Gastroesophageal sphincter (tissue), 3 donors: Measurements from ENCODE around the gene EXOC4.

Experiments used
- CTCF ChIP-seq, 4 experiments: fragments of 200-600 bp in 2 of 4; fragments of 450-650 bp in 2 of 4; sonication (generic) in 1 of 4; IDR thresholded peaks; one replicate each; pipeline ENCODE4 v1.5.1; 2017 to 2019; ENCODE audit warnings: antibody characterized with exemption in 4 of 4, mild to moderate bottlenecking in 2 of 4, moderate library complexity in 2 of 4
- EP300 ChIP-seq: sonication (generic); formaldehyde crosslinking; IDR thresholded peaks from one replicate; pipeline ENCODE4 v1.6.1; 2017; ENCODE audit warnings: antibody characterized with exemption, mild to moderate bottlenecking
- POLR2AphosphoS5 ChIP-seq: sonication (generic); formaldehyde crosslinking; IDR thresholded peaks from one replicate; pipeline ENCODE4 v1.6.1; 2017; ENCODE audit warnings: antibody characterized with exemption

GRCh38 chr7:133571076-133571475, 318.2 kb downstream of the EXOC4 start:
- TF ChIP-seq CTCF (IDR thresholded peaks at IDR 0.05), result no peak
- no peak for TF ChIP-seq EP300
- no peak for TF ChIP-seq POLR2AphosphoS5
